HEK293 (cell line): ENCODE results near the gene ZNF749.
A peak's percentile ranks its signal among the peaks of the same experiment; 100 is the strongest.

Source experiments
- BCL11B ChIP-seq: fragments of 450-650 bp; formaldehyde crosslinking; IDR thresholded peaks from 2 replicates; pipeline ENCODE4 v1.5.1; 2016; ENCODE audit warnings: low read depth, missing biosample characterization, missing genetic modification characterization
- GFI1B ChIP-seq: fragments of 450-650 bp; formaldehyde crosslinking; IDR thresholded peaks from 2 replicates; pipeline ENCODE4 v1.5.1; 2016; ENCODE audit warnings: missing biosample characterization, missing genetic modification characterization
- HOXA7 ChIP-seq: sonication (generic); formaldehyde crosslinking; IDR thresholded peaks from 2 replicates; pipeline ENCODE4 v1.8.1; 2022; ENCODE audit warnings: missing genetic modification reagents, borderline replicate concordance
- KLF16 ChIP-seq: fragments of 450-650 bp; formaldehyde crosslinking; IDR thresholded peaks from 2 replicates; pipeline ENCODE4 v1.5.1; 2017; ENCODE audit warnings: missing biosample characterization, missing genetic modification characterization
- KLF9 ChIP-seq: fragments of 450-650 bp; formaldehyde crosslinking; IDR thresholded peaks from 2 replicates; pipeline ENCODE4 v1.5.1; 2016; ENCODE audit warnings: missing biosample characterization, missing genetic modification characterization, low read depth
- OSR2 ChIP-seq: fragments of 450-650 bp; formaldehyde crosslinking; IDR thresholded peaks from 2 replicates; pipeline ENCODE4 v1.5.1; 2016; ENCODE audit warnings: missing biosample characterization, missing genetic modification characterization
- SP2 ChIP-seq: fragments of 450-650 bp; formaldehyde crosslinking; IDR thresholded peaks from 2 replicates; pipeline ENCODE4 v1.5.1; 2016; ENCODE audit warnings: missing biosample characterization, missing genetic modification characterization
- TCF7L2 ChIP-seq: IDR thresholded peaks from 2 replicates; pipeline ENCODE4 v1.6.1; 2011; ENCODE audit warnings: low read depth, mild to moderate bottlenecking, inconsistent platforms, low read length, moderate library complexity, borderline replicate concordance
- YY2 ChIP-seq: fragments of 450-650 bp; formaldehyde crosslinking; IDR thresholded peaks from 2 replicates; pipeline ENCODE4 v1.5.1; 2016; ENCODE audit warnings: missing biosample characterization, missing genetic modification characterization
- ZBTB17 ChIP-seq: fragments of 450-650 bp; formaldehyde crosslinking; IDR thresholded peaks from 2 replicates; pipeline ENCODE4 v1.5.1; 2016; ENCODE audit warnings: missing biosample characterization, missing genetic modification characterization
- ZBTB20 ChIP-seq: fragments of 450-650 bp; formaldehyde crosslinking; IDR thresholded peaks from 2 replicates; pipeline ENCODE4 v1.5.1; 2016; ENCODE audit warnings: missing biosample characterization, missing genetic modification characterization
- ZEB2 ChIP-seq: fragments of 450-650 bp; formaldehyde crosslinking; IDR thresholded peaks from 2 replicates; pipeline ENCODE4 v1.5.1; 2016; ENCODE audit warnings: missing biosample characterization, missing genetic modification characterization
- ZFHX2 ChIP-seq: fragments of 450-650 bp; formaldehyde crosslinking; conservative IDR thresholded peaks from 2 replicates; pipeline ENCODE4 v1.5.1; 2016; ENCODE audit warnings: missing biosample characterization, missing genetic modification characterization
- ZFP37 ChIP-seq: fragments of 450-650 bp; formaldehyde crosslinking; IDR thresholded peaks from 2 replicates; pipeline ENCODE4 v1.5.1; 2016; ENCODE audit warnings: missing biosample characterization, missing genetic modification characterization
- ZIC2 ChIP-seq: fragments of 450-650 bp; formaldehyde crosslinking; IDR thresholded peaks from 2 replicates; pipeline ENCODE4 v1.5.1; 2016; ENCODE audit warnings: missing biosample characterization, missing genetic modification characterization
- ZNF114 ChIP-seq: fragments of 450-650 bp; formaldehyde crosslinking; IDR thresholded peaks from 2 replicates; pipeline ENCODE4 v1.5.0; 2017; ENCODE audit warnings: missing biosample characterization, missing genetic modification characterization
- ZNF146 ChIP-seq: fragments of 450-650 bp; formaldehyde crosslinking; IDR thresholded peaks from 2 replicates; pipeline ENCODE4 v1.5.1; 2016; ENCODE audit warnings: missing biosample characterization, missing genetic modification characterization
- ZNF202 ChIP-seq: fragments of 450-650 bp; formaldehyde crosslinking; IDR thresholded peaks from 2 replicates; pipeline ENCODE4 v1.5.1; 2016; ENCODE audit warnings: missing biosample characterization, missing genetic modification characterization, borderline replicate concordance
- ZNF23 ChIP-seq: fragments of 450-650 bp; formaldehyde crosslinking; IDR thresholded peaks from 2 replicates; pipeline ENCODE4 v1.5.1; 2016; ENCODE audit warnings: missing biosample characterization, missing genetic modification characterization, borderline replicate concordance
- ZNF24 ChIP-seq: fragments of 450-650 bp; formaldehyde crosslinking; IDR thresholded peaks from 2 replicates; pipeline ENCODE4 v1.5.1; 2016; ENCODE audit warnings: missing biosample characterization, missing genetic modification characterization
- ZNF292 ChIP-seq: fragments of 450-650 bp; formaldehyde crosslinking; IDR thresholded peaks from 2 replicates; pipeline ENCODE4 v1.5.1; 2016; ENCODE audit warnings: low read depth, missing biosample characterization, missing genetic modification characterization, borderline replicate concordance
- ZNF324 ChIP-seq: fragments of 450-650 bp; formaldehyde crosslinking; IDR thresholded peaks from 2 replicates; pipeline ENCODE4 v1.5.1; 2016; ENCODE audit warnings: missing biosample characterization, missing genetic modification characterization
- ZNF335 ChIP-seq: fragments of 450-650 bp; formaldehyde crosslinking; conservative IDR thresholded peaks from 2 replicates; pipeline ENCODE4 v1.5.1; 2016; ENCODE audit warnings: missing biosample characterization, missing genetic modification characterization
- ZNF341 ChIP-seq: fragments of 450-650 bp; formaldehyde crosslinking; IDR thresholded peaks from 2 replicates; pipeline ENCODE4; 2016; ENCODE audit warnings: low read depth, missing biosample characterization, missing genetic modification characterization
- ZNF391 ChIP-seq: fragments of 450-650 bp; formaldehyde crosslinking; IDR thresholded peaks from 2 replicates; pipeline ENCODE4 v1.5.1; 2016; ENCODE audit warnings: low read depth, missing biosample characterization, missing genetic modification characterization, borderline replicate concordance
- ZNF394 ChIP-seq: fragments of 450-650 bp; formaldehyde crosslinking; IDR thresholded peaks from 2 replicates; pipeline ENCODE4 v1.5.1; 2016; ENCODE audit warnings: missing biosample characterization, missing genetic modification characterization, mild to moderate bottlenecking, moderate library complexity, borderline replicate concordance
- ZNF561 ChIP-seq: fragments of 450-650 bp; IDR thresholded peaks from 2 replicates; pipeline ENCODE4 v1.5.1; 2018; ENCODE audit warnings: missing biosample characterization, missing genetic modification characterization, borderline replicate concordance
- ZNF585B ChIP-seq: fragments of 450-650 bp; formaldehyde crosslinking; IDR thresholded peaks from 2 replicates; pipeline ENCODE4 v1.5.1; 2016; ENCODE audit warnings: missing biosample characterization, missing genetic modification characterization
- ZNF600 ChIP-seq: fragments of 450-650 bp; formaldehyde crosslinking; IDR thresholded peaks from 2 replicates; pipeline ENCODE4 v1.5.1; 2016; ENCODE audit warnings: missing biosample characterization, missing genetic modification characterization
- ZNF701 ChIP-seq: fragments of 450-650 bp; formaldehyde crosslinking; IDR thresholded peaks from 2 replicates; pipeline ENCODE4 v1.5.1; 2016; ENCODE audit warnings: missing biosample characterization, missing genetic modification characterization
- ZNF707 ChIP-seq: fragments of 450-650 bp; formaldehyde crosslinking; IDR thresholded peaks from 2 replicates; pipeline ENCODE4 v1.5.1; 2016; ENCODE audit warnings: missing biosample characterization, missing genetic modification characterization
- ZNF837 ChIP-seq: fragments of 450-650 bp; formaldehyde crosslinking; IDR thresholded peaks from 2 replicates; pipeline ENCODE4 v1.5.1; 2016; ENCODE audit warnings: missing biosample characterization, missing genetic modification characterization
- TF ChIP-seq, protein P1 (sequence below): fragments of 450-650 bp; formaldehyde crosslinking; IDR thresholded peaks from 2 replicates; pipeline ENCODE4 v1.5.1; 2017; ENCODE audit warnings: missing biosample characterization, missing genetic modification characterization
- TF ChIP-seq, protein P2 (sequence below): fragments of 450-650 bp; formaldehyde crosslinking; IDR thresholded peaks from 2 replicates; pipeline ENCODE4 v1.5.1; 2017; ENCODE audit warnings: missing biosample characterization, missing genetic modification characterization
- TF ChIP-seq, protein P3 (sequence below): fragments of 450-650 bp; formaldehyde crosslinking; IDR thresholded peaks from 2 replicates; pipeline ENCODE4 v1.5.1; 2016; ENCODE audit warnings: missing biosample characterization, missing genetic modification characterization
- TF ChIP-seq, protein P4 (sequence below): fragments of 450-650 bp; formaldehyde crosslinking; IDR thresholded peaks from 2 replicates; pipeline ENCODE4 v1.5.1; 2017; ENCODE audit warnings: missing biosample characterization, missing genetic modification characterization

The ZNF749 gene

DNA sequence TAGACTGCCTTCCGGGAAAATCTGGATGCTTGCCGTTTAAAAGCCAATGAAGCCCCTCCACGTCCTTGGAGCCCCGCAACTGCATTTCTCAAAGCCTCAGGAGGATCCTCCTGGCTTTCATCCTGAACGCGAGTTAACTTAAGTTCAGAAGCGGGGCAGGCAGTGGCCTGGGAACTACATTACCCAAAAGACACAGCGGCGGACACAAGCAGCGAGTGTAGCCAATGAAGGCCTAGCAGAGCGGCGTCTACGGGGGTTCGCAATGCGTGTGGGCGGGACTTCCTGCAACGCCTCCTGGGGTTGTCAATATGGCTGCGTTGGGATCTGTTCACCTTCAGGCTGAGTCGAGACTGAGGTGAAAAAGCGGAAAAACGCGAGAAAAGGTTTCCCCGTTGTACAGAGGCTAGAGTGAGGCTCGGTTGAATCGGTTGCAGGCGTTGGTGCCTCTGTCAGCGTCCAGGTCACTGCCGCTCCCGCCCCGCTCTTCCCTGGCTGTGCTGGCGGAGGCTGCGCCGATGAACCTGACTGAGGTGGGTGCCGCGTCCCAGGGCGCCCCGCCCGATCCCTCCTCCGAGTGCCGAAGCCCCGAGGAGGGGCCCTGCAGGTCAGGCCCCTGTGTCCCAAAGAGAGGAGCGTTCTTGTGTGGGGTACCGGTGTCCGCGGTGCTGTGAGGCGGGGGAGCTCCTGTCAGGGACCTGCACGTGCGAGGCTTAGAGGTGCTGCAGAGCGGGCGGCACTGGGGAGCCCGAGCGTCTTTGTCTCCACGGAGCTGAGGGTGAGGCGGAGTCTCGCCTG, 24.1 kb upstream of the ZNF749 start, which contains the start of gene ZNF17 (continued):
- TF ChIP-seq ZNF391 (tag by site-specific recombination) (peak; percentile 21; the same call in 1 of the 2 replicates), OSR2 (tag by site-specific recombination) (no peak), TCF7L2 (no peak), GFI1B (tag by site-specific recombination) (no peak), ZNF23 (tag by site-specific recombination) (no peak), ZNF837 (tag by site-specific recombination) (no peak), HOXA7 (CRISPR knock-in tag) (no peak), ZNF335 (tag by site-specific recombination) (peak; percentile 92), KLF16 (peak; percentile 64; the same call in 1 of the 2 replicates), ZIC2 (peak; percentile 12; the same call in 1 of the 2 replicates), ZFHX2 (peak; percentile 59), ZNF202 (tag by site-specific recombination) (no peak), ZNF341 (tag by site-specific recombination) (0 out of 2 replicates have a peak, but pooled peaks have one; percentile 32), YY2 (peak; percentile 86), KLF9 (0 out of 2 replicates have a peak, but pooled peaks have one; percentile 25), ZBTB17 (tag by site-specific recombination) (peak; percentile 60), BCL11B (no peak), SP2 (tag by site-specific recombination) (peak; percentile 83), ZNF585B (tag by site-specific recombination) (no peak), ZNF114 (no peak), ZNF292 (no peak), ZBTB20 (peak; percentile 67), ZNF561 (tag by site-specific recombination) (no peak), ZEB2 (tag by site-specific recombination) (no peak), ZNF600 (tag by site-specific recombination) (no peak), ZNF24 (tag by site-specific recombination) (no peak), ZNF701 (tag by site-specific recombination) (no peak), ZFP37 (tag by site-specific recombination) (peak; percentile 62; the same call in 1 of the 2 replicates), ZNF394 (tag by site-specific recombination) (no peak), ZNF146 (tag by site-specific recombination) (no peak), ZNF707 (no peak), ZNF324 (tag by site-specific recombination) (no peak)
- TF ChIP-seq, protein P1, sequence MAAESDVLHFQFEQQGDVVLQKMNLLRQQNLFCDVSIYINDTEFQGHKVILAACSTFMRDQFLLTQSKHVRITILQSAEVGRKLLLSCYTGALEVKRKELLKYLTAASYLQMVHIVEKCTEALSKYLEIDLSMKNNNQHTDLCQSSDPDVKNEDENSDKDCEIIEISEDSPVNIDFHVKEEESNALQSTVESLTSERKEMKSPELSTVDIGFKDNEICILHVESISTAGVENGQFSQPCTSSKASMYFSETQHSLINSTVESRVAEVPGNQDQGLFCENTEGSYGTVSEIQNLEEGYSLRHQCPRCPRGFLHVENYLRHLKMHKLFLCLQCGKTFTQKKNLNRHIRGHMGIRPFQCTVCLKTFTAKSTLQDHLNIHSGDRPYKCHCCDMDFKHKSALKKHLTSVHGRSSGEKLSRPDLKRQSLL (tag by site-specific recombination): no peak
- TF ChIP-seq, protein P2, sequence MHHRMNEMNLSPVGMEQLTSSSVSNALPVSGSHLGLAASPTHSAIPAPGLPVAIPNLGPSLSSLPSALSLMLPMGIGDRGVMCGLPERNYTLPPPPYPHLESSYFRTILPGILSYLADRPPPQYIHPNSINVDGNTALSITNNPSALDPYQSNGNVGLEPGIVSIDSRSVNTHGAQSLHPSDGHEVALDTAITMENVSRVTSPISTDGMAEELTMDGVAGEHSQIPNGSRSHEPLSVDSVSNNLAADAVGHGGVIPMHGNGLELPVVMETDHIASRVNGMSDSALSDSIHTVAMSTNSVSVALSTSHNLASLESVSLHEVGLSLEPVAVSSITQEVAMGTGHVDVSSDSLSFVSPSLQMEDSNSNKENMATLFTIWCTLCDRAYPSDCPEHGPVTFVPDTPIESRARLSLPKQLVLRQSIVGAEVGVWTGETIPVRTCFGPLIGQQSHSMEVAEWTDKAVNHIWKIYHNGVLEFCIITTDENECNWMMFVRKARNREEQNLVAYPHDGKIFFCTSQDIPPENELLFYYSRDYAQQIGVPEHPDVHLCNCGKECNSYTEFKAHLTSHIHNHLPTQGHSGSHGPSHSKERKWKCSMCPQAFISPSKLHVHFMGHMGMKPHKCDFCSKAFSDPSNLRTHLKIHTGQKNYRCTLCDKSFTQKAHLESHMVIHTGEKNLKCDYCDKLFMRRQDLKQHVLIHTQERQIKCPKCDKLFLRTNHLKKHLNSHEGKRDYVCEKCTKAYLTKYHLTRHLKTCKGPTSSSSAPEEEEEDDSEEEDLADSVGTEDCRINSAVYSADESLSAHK (tag by site-specific recombination): no peak
- TF ChIP-seq, protein P3, sequence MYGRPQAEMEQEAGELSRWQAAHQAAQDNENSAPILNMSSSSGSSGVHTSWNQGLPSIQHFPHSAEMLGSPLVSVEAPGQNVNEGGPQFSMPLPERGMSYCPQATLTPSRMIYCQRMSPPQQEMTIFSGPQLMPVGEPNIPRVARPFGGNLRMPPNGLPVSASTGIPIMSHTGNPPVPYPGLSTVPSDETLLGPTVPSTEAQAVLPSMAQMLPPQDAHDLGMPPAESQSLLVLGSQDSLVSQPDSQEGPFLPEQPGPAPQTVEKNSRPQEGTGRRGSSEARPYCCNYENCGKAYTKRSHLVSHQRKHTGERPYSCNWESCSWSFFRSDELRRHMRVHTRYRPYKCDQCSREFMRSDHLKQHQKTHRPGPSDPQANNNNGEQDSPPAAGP (tag by site-specific recombination): no peak
- TF ChIP-seq, protein P4, sequence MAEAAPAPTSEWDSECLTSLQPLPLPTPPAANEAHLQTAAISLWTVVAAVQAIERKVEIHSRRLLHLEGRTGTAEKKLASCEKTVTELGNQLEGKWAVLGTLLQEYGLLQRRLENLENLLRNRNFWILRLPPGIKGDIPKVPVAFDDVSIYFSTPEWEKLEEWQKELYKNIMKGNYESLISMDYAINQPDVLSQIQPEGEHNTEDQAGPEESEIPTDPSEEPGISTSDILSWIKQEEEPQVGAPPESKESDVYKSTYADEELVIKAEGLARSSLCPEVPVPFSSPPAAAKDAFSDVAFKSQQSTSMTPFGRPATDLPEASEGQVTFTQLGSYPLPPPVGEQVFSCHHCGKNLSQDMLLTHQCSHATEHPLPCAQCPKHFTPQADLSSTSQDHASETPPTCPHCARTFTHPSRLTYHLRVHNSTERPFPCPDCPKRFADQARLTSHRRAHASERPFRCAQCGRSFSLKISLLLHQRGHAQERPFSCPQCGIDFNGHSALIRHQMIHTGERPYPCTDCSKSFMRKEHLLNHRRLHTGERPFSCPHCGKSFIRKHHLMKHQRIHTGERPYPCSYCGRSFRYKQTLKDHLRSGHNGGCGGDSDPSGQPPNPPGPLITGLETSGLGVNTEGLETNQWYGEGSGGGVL (tag by site-specific recombination): no peak
